ENCODE measurements around the gene SMS.

DNA sequence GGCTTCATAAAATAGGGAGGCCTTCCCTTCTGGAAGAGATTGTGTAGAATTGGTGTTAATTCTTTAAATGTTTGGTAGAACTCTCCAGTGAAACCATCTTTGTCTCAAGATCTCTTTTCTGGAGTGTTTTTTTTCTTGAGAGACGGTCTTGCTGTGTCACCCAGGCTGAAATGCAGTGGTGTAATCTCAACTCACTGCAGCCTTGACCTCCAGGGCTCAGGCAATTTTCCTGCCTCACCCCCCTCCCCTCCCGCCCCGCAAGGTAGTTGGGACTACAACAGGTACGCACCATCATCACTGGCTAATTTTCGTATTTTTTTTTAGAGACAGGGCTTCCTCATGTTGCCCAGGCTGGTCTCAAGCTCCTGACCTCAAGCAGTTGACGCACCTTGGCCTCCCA, 12.1 kb downstream of the SMS start:
- TF ChIP-seq CTCF (optimal IDR thresholded peaks at IDR 0.05 in 1 of 3, IDR thresholded peaks at IDR 0.05 in 1 of 3, conservative IDR thresholded peaks at IDR 0.05 in 1 of 3; ENCODE audit: extremely low read depth in 1 of 3, insufficient read depth in 2 of 3, low read length in 3 of 3) (no peak), EZH2 (IDR thresholded peaks at IDR 0.05; ENCODE audit: low read length) (no peak)
